Lower leg skin (tissue), 4 donors: ENCODE results near the gene ZFAND3. TPM values are rescaled to one million over a fixed set of nuclear protein-coding genes. Genes with fewer than 3 reads are reported as not detected.
"Not testable (repeated sequence)": the region's sequence is repeated elsewhere in the genome, so short reads cannot be mapped to it uniquely, and the experiment has no call there.

Experiments
- DNase-seq, 2 donors: peaks; one replicate each; pipeline ENCODE4 v3.0.0-alpha.2; 2019; ENCODE audit warnings: low spot score in 2 of 2
- H3K4me3 ChIP-seq: fragments of 200-600 bp; sonication (generic); 2 replicates; pipeline ENCODE4 v1.5.1; 2017; ENCODE audit warnings: mild to moderate bottlenecking, low read depth; ENCODE audit not compliant: poor library complexity, severe bottlenecking
- POLR2A ChIP-seq, 2 donors: fragments of 450-650 bp; IDR thresholded peaks; one replicate each; pipeline ENCODE4 v1.6.1; 2016 to 2017; ENCODE audit warnings: antibody characterized with exemption in 2 of 2, mild to moderate bottlenecking in 1 of 2, moderate library complexity in 1 of 2
- WGBS, 2 donors: methylation state at CpG; one replicate each; pipeline ENCODE4 v1.1.5; 2018; 5-methylcytosine and 5-hydroxymethylcytosine counted together
- intact Hi-C: fragments of 100-400 bp; cut with DNase I; formaldehyde crosslinking; loops from one replicate; pipeline ENCODE4 v1.15.0; 2023; ENCODE audit warnings: low total_unique reads
- total RNA-seq, 4 donors: library from RNA; depleted of rRNA; stranded (reverse); fragments of >200 nt; gene quantifications; one replicate each; pipeline ENCODE4 v1.1.0, GENCODE V29; 2016
- TF ChIP-seq, protein P1 (sequence below), 3 donors: fragments of 450-650 bp; IDR thresholded peaks; one replicate each; pipeline ENCODE4 v1.5.1; 2016; ENCODE audit warnings: antibody characterized with exemption in 3 of 3, mild to moderate bottlenecking in 3 of 3, moderate library complexity in 2 of 3

Gene ZFAND3
- total RNA-seq, 4 donors from 2014 or later: 26.3 to 40.8 (median 30.3) TPM

DNA sequence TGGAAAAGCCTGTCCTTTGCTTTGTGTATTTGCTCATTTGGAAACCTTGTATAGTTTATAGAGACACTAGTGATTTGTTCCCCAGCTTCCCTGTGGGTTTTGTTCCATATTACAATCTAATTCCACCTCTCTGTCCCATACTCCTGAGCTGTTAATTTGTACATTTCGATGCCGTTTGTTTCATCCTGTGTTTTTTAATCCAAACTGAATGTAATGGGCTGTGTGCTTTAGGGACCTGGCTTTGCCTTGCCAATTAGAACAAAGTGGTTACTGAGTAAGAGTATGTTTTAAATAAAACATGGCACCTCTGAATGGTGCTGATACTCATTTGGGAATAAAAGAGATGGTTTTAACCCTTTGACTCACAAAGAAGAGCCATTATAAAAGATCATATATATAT lies 122.3 kb downstream of the ZFAND3 start:
- no peak for TF ChIP-seq POLR2A (IDR thresholded peaks at IDR 0.05)
- TF ChIP-seq, protein P1, sequence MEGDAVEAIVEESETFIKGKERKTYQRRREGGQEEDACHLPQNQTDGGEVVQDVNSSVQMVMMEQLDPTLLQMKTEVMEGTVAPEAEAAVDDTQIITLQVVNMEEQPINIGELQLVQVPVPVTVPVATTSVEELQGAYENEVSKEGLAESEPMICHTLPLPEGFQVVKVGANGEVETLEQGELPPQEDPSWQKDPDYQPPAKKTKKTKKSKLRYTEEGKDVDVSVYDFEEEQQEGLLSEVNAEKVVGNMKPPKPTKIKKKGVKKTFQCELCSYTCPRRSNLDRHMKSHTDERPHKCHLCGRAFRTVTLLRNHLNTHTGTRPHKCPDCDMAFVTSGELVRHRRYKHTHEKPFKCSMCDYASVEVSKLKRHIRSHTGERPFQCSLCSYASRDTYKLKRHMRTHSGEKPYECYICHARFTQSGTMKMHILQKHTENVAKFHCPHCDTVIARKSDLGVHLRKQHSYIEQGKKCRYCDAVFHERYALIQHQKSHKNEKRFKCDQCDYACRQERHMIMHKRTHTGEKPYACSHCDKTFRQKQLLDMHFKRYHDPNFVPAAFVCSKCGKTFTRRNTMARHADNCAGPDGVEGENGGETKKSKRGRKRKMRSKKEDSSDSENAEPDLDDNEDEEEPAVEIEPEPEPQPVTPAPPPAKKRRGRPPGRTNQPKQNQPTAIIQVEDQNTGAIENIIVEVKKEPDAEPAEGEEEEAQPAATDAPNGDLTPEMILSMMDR (IDR thresholded peaks at IDR 0.05): no peak
- intact Hi-C loops: no loop called here
- no peak for DNase-seq
- H3K4me3 ChIP-seq: no peak overlapping the region
- WGBS, 2 donors: 78 to 79% methylated on average over 2 of the region's 2 CpGs

DNA sequence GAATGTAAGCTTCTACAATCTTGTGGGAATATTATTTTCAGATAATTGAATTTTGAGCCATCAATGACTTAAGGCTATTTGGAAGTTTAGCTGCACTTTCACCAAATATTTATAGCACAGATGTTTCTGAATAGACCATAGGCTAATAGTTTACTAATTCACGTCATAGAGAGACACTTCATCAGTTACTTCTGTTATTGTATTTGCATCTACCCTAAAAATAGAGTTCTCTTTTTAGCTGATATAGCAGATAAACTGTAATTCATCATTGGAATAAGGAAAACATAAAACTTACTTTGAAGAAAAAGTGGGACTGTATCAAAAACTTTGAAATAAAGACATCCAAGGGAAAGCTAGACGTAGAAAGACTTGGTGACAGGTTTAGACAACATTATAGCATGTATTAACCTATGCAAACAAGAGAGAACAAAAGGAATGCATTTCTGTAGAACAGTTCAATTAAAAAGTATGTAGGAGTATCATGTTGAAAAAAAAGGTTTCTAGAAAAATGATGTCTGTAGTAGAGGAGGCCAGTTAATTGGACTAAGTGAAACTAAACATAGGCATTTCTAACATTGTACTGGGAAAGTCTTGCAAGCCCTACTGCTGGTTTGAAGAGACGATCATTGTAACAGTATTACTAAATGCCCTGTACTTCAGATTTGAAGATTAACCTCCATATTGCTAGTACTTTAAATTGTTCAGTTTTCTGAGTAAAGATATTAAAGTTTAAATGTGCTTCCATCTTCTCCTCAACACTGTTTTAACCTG lies 123.3 kb downstream of the ZFAND3 start:
- 49 to 65% methylated on average over 3 of the region's 3 CpGs for WGBS, 2 donors
- DNase-seq: no peak
- H3K4me3 ChIP-seq: no peak overlapping the region
- TF ChIP-seq, protein P1 (IDR thresholded peaks at IDR 0.05): no peak
- TF ChIP-seq POLR2A (IDR thresholded peaks at IDR 0.05): no peak
- intact Hi-C loops: no loop called here

DNA sequence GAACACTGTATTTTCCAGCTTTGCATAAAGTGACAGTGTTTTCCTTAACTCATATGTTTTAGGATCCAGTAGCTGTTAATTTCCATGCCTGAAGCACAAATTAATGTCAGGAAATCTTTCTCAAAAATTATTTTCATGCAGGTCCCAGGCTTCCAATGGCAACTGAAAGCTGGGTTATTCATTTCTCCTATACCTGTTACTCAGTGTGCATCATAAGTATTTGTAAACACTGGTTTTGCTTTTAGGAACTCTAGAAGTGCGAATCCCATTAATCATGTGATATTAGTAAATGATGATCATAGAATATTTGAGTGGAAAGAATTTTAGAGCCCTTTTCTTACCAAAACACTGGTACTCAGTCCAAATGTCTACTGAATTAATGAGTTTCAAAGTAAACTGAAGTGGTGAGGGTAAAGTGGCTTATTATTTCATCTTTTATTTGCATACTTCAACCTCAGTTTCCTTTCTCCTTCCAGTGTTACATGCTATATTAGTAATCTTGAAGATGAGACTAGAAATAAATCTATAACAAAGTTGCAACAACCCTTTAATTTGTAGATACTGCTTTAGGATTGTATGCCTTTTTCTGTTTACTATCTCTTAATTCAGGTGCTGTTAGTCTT lies 124.0 kb downstream of the ZFAND3 start:
- WGBS, 2 donors: 83 to 94% methylated on average over 1 of the region's 1 CpG
- DNase-seq: no peak
- no peak overlapping the region for H3K4me3 ChIP-seq
- intact Hi-C loops: no loop called here
- no peak for TF ChIP-seq POLR2A (IDR thresholded peaks at IDR 0.05)
- TF ChIP-seq, protein P1 (IDR thresholded peaks at IDR 0.05): no peak

DNA sequence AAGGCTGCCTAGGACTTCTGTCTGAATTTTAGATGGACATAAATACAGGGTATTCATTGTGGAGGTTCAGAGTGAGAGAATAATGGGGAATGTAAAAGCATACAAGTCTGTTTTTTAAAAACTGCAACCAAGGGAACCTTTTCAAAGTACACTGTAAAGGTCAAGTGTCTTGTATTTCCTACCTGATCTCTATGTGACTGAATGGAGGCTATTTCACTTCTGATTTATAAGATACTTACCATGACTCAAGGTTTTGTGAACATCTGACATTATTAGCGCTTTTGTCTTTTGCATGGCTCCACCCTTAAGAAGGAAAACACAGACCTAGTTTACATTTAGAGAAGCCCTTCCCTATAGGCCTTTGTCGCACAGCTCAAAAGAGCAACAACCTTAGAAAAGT lies 126.5 kb downstream of the ZFAND3 start:
- 80 to 94% methylated on average over 2 of the region's 2 CpGs for WGBS, 2 donors
- TF ChIP-seq, protein P1 (IDR thresholded peaks at IDR 0.05): no peak
- no peak overlapping the region for H3K4me3 ChIP-seq
- intact Hi-C loops: no loop called here
- no peak for DNase-seq

DNA sequence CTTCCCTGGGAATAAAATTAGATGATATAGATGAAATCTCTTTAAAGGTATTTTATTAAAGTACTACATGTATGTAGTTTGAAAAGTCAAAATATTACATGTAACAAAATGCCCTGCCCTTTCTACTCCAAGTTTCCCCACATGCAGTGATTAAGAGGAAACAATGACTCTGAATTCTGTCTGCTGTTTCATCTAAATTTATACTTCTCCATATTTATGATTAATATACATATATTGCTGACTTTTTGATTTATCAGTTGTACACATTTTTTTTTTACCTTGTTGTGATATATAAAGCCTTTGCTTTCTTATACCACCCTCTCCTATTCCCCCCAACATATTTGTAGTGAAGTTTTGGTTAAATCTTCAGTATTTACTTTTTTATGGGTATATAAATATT lies 127.9 kb downstream of the ZFAND3 start:
- H3K4me3 ChIP-seq: no peak overlapping the region
- DNase-seq: no peak
- intact Hi-C loops: no loop called here
- TF ChIP-seq, protein P1 (IDR thresholded peaks at IDR 0.05): no peak
- no peak for TF ChIP-seq POLR2A (IDR thresholded peaks at IDR 0.05)

DNA sequence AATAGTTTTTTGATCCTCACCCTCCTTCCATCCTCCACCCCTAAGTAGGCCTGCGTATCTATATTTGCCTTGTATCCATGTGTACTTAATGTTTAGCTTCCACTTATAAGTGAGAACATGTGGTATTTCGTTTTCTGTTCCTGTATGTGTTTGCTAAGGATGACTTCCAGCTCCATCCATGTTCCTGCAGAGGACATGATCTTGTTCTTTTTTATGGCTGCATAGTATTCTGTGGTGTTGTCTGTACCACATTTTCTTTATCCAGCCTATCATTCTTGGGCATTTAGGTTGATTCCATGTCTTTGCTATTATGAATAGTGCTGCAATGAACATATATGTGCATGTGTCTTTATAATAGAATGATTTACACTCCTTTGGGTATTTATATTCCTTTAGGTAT lies 129.1 kb downstream of the ZFAND3 start:
- intact Hi-C loops, H3K4me3 ChIP-seq, DNase-seq: not testable (repeated sequence)
- 97% methylated on average over 2 of the region's 2 CpGs for WGBS, 2 donors
